NCI-H526 (cell line): ENCODE data around the gene KLRF1.

Experiments
- DNase-seq, 2 experiments: peaks; one replicate each; lab custom pipeline; 2025; lab: John Stamatoyannopoulos, UW

Gene KLRF1, protein sequence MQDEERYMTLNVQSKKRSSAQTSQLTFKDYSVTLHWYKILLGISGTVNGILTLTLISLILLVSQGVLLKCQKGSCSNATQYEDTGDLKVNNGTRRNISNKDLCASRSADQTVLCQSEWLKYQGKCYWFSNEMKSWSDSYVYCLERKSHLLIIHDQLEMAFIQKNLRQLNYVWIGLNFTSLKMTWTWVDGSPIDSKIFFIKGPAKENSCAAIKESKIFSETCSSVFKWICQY

GRCh38 chr12:9827209-9827888 is at the start of gene KLRF1:
Gene KLRF1 (plus strand): TSS chr12:9827481. CDS start chr12:9827545, 64 bp downstream.
- DNase-seq: no peak

GRCh38 chr12:9779209-9779608 is 48.1 kb upstream of the KLRF1 start:
- no peak for DNase-seq

- DNase-seq: no peak
Observed at GRCh38 chr12:9781360-9781759, 45.9 kb upstream of the KLRF1 start.

GRCh38 chr12:9782547-9783382 is 44.5 kb upstream of the KLRF1 start:
- DNase-seq: no peak

GRCh38 chr12:9784326-9784725 is 43.0 kb upstream of the KLRF1 start:
- no peak for DNase-seq

GRCh38 chr12:9784816-9785215 is 42.5 kb upstream of the KLRF1 start:
- no peak for DNase-seq

- no peak for DNase-seq
Observed at GRCh38 chr12:9786726-9787717, 40.3 kb upstream of the KLRF1 start.

DNA sequence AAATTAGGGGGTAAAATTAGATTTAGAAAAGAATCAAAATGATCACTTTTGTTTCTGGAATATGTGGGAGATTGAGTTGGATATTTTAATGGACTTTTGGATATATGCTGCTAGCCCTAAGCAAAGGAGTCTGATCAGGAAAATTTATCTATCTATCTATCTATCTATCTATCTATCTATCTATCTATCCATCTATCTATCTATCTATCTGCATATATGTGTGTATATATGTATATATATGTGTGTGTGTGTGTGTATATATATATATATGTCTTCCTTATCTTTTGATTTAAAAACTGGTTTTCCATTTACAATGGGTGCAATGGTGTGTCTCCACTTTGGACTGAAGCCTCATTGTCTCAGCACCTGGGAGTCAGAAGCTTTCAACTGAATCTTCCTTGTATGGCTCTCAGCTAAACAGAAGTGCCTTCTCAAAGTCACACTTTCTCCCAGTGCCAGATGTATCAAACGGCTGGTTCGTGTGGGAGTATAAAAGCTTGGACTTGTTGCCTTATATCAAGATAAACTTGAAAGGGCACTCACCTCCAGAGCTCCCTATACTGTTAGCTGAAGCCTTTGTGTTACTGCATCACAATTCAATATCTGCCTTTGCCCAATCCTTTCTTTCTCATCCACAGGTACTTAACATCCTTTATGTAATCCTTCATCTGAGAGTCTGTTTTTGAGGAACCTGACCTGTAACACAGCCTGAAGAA is 34.9 kb upstream of the KLRF1 start:
- DNase-seq: no peak

DNA sequence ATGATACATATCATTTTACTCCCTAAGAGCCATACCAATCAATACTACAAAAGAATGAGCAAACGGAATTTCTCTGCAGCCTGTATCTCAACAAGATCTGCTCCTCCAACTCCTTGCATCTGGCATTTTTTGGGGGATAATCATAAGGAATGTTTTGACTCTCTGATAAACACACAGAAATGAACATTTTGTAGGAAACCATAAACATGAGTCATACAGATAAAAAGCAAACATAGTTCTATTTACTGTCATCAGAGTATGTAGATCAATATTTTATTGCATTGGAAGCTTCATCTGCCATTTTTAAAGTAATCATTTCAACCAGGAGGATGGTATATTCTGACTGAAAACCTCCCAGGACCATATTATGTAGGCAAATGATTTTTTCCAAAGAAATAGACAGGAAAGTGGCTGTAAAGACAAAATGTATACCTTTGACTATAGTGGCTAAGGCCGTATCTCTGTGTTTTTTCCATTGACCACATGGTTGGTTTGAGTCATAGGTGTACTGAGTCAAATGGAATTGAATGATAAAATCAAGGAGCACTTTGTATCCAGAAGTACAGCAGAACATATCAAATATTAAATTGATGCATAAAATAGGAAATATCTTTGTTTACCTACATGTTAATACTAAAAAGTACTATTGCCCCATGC is 34.2 kb upstream of the KLRF1 start:
- no peak for DNase-seq

DNA sequence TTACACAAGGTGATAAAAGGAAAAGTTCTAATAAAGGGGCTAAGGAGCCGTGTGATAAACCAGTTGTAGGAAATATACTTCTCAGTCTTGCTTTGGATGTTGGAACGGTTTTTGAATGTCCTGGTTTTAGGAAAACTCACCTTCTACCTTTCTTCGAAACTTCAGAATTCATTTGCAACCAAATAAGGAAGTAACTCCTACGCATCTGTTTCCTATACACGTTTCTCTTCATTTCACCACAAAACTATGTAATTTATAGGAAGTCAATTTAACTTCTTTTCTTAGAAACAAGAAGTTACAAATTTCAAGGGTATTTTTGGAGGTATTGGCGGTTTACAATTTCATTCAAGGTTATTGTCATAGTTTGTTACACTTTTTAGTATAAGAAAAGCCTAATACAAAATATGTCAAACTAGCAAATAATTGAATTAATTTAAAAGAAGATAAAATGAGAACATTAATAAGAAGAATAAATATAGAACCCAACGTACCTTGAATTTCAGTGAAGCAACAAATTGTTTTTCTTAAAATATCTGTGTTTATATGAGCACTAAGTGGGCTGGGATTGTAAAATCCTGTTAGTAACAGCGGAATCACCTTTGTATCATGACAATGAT is 33.4 kb upstream of the KLRF1 start:
- DNase-seq: no peak

DNA sequence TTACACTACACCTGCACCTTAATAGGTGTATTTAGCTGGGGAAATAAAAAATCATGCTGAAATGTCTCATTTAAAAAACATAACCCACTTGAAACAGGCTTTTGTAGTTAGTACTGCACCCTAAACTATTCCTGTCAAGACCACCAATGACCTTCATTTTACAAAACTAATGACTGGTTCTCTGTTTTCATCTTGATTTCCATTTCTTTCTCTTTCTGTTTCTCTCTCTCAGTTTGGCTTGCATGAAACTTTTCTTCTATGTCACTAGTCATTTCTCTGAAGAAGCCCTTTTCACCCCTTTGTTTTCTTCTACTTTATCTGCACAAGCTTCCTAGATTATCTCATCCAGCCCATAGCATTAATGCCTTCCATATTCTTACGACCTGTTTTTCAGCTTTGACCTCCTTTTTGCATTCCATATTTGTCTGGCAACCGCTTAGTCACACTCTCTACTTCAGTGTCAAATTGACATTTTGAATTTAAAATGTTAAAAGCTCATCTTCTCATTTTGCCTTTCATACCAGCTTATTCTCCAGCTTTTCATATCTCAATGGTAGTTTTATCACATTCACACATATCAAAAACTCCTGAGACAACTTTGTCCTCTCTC is 32.7 kb upstream of the KLRF1 start:
- DNase-seq: no peak

DNA sequence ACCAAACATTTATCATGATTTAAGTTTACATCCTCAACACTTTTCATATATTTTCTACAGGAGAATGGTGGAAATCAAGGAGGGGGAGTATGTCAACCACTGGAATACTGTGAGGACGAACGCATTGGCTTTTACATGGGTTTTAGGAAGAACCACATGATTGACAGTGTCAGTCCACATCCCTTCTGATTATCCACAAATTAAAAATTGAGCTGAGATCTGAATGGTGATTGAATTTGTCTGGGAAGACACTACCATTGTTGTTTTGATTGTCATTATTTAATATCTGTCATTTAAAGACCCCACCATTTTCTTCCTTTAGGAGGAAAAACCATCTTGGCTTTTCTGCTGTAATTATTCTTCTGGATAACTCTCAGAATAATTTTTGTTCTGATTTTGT is 31.3 kb upstream of the KLRF1 start:
- DNase-seq: no peak

- no peak for DNase-seq
Observed at GRCh38 chr12:9796346-9796745, 30.9 kb upstream of the KLRF1 start.

DNA sequence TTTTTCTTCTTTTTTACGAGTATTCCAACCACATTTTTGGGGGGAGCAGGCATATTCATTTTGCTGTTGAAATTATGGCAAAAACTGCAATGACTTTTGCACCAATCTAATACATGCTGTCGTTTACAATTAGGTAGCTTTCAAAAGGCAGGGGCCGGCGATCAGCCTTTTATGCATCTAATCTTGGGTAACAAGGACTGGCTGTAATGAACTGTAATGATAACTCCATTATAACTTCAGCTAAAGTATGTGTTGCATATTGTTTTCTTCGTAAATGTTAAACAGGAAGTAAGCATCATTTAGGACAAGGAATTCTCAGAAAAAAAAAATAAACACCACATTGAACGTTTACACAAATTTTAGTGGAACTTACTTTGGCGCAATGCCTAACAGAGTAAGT is 30.3 kb upstream of the KLRF1 start:
- no peak for DNase-seq

- DNase-seq: peak; percentile 79 to 83
Observed at GRCh38 chr12:9797722-9798619, 29.3 kb upstream of the KLRF1 start.

GRCh38 chr12:9799961-9800360 is 27.3 kb upstream of the KLRF1 start:
- no peak for DNase-seq

DNA sequence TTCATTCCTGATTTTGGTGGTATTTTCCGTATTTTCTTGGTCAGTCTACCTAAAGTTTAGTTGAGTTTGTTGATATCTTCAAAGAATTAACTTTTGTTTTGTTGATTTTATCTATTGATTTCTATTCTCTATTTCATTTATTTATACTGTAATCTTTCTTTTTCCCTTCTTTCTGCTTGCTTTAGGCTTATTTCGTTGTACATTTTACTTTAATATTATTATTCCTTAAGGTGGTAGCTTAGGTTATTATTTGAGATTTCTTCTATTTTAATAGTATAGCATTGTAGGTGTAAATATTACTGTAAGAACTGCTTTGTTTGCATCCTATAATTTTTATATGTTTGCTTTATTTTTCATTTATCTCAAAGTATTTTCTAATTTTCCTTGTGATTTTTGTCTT is 21.4 kb upstream of the KLRF1 start:
- no peak for DNase-seq

DNA sequence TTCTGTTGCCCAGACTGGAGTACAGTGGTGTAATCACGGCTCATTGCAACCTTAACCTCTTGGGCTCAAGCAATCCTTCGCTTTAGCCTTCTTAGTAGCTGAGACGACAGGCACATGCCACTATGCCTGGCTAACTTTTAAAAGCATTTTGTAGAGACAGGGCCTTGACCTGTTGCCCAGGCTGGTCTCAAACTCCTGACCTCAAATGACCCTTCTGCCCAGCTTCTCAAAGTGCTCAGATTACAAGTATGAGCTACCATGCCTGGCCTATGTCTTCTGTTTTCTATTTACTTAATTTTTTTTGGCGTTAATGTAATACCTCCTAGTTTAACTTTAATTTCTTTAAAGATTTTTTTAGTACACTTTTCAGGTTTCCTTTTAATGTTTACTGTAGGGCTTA is 20.6 kb upstream of the KLRF1 start:
- DNase-seq: no peak

GRCh38 chr12:9808504-9808903 is 18.8 kb upstream of the KLRF1 start:
- no peak for DNase-seq
